IMR-90 (cell line): ENCODE data around the gene GSKIP.

ENCODE experiments used
- BHLHE40 ChIP-seq: fragments of 150-350 bp; IDR thresholded peaks from 2 replicates; pipeline ENCODE4 v1.6.1; 2016; ENCODE audit warnings: mild to moderate bottlenecking, low read depth, low read length
- CTCF ChIP-seq: conservative IDR thresholded peaks from 2 replicates; pipeline ENCODE4 v1.5.1; 2012; ENCODE audit warnings: mild to moderate bottlenecking, low read depth, low read length, improper control_type of control experiment
- FOS ChIP-seq: fragments of 150-350 bp; IDR thresholded peaks from 2 replicates; pipeline ENCODE4 v1.6.1; 2016; ENCODE audit warnings: low read depth, low read length
- MAZ ChIP-seq: IDR thresholded peaks from 2 replicates; pipeline ENCODE4 v1.6.1; 2012; ENCODE audit warnings: low read depth, mild to moderate bottlenecking, low read length, improper control_type of control experiment, moderate library complexity, borderline replicate concordance
- MXI1 ChIP-seq: IDR thresholded peaks from 2 replicates; pipeline ENCODE4 v1.6.1; 2012; ENCODE audit warnings: low read depth, mild to moderate bottlenecking, low read length, moderate library complexity, borderline replicate concordance
- POLR2A ChIP-seq: IDR thresholded peaks from 2 replicates; pipeline ENCODE4 v1.6.1; 2012; ENCODE audit warnings: mild to moderate bottlenecking, low read depth, low read length
- RAD21 ChIP-seq: IDR thresholded peaks from 2 replicates; pipeline ENCODE4 v1.6.1; 2012; ENCODE audit warnings: low read length, improper control_type of control experiment
- SMC3 ChIP-seq: fragments of 150-350 bp; IDR thresholded peaks from 2 replicates; pipeline ENCODE4 v1.6.1; 2016; ENCODE audit warnings: low read depth, mild to moderate bottlenecking, antibody characterized with exemption, low read length, moderate library complexity

GRCh38 chr14:96341323-96341722 is 22.0 kb upstream of the GSKIP start:
- TF ChIP-seq POLR2A (no peak), CTCF (no peak), MXI1 (no peak), RAD21 (no peak), BHLHE40 (no peak), MAZ (no peak), SMC3 (no peak), FOS (no peak)
